GM12878 (cell line): ENCODE measurements around the gene RPP30.
"Not testable (repeated sequence)": the region's sequence is repeated elsewhere in the genome, so short reads cannot be mapped to it uniquely, and the experiment has no call there.

Experiments used
- EGR1 ChIP-seq, 2 experiments: IDR thresholded peaks; 1 replicate in 1 of 2; 2 replicates in 1 of 2; pipeline ENCODE4 v1.6.1; 2011 to 2012; ENCODE audit warnings: low read depth in 2 of 2, low read length in 2 of 2, borderline replicate concordance in 1 of 2, mild to moderate bottlenecking in 1 of 2, moderate library complexity in 1 of 2
- GABPA ChIP-seq: IDR thresholded peaks from 2 replicates; pipeline ENCODE4 v1.6.1; 2014; ENCODE audit warnings: antibody characterized with exemption, low read depth, mild to moderate bottlenecking, inconsistent platforms
- HCFC1 ChIP-seq: fragments of 150-350 bp; IDR thresholded peaks from 2 replicates; pipeline ENCODE4 v1.6.1; 2014; ENCODE audit warnings: low read length
- NR2C2 ChIP-seq: IDR thresholded peaks from 2 replicates; pipeline ENCODE4 v1.6.1; 2011; ENCODE audit warnings: borderline replicate concordance, low read depth; ENCODE audit not compliant: control insufficient read depth, insufficient read length
- POLR2AphosphoS5 ChIP-seq: IDR thresholded peaks from 2 replicates; pipeline ENCODE4 v1.6.1; 2011; ENCODE audit warnings: mild to moderate bottlenecking, low read length, inconsistent platforms
- POU2F2 ChIP-seq: IDR thresholded peaks from 3 replicates; pipeline ENCODE4 v1.6.1; 2011; ENCODE audit warnings: low read depth, mild to moderate bottlenecking, low read length, borderline replicate concordance
- SRF ChIP-seq, 2 experiments: IDR thresholded peaks; 2 replicates each; pipeline ENCODE4 v1.6.1; 2011; ENCODE audit warnings: low read depth in 2 of 2, low read length in 2 of 2, mild to moderate bottlenecking in 1 of 2, moderate library complexity in 1 of 2
- ZNF274 ChIP-seq: IDR thresholded peaks from one replicate; pipeline ENCODE4 v1.8.0; 2011; ENCODE audit not compliant: insufficient read length, insufficient read depth
- TF ChIP-seq, protein P1 (sequence below): IDR thresholded peaks from 2 replicates; pipeline ENCODE4 v1.6.1; 2012; ENCODE audit warnings: low read depth, low read length, improper control_type of control experiment
- TF ChIP-seq, protein P2 (sequence below), 3 experiments: IDR thresholded peaks in 2 of 3; conservative IDR thresholded peaks in 1 of 3; 2 replicates each; pipeline ENCODE4 v1.5.1; 2011; ENCODE audit warnings: low read depth in 3 of 3, low read length in 3 of 3, mild to moderate bottlenecking in 3 of 3, control low read depth in 2 of 3, moderate library complexity in 2 of 3, inconsistent platforms in 1 of 3, mixed read lengths in 1 of 3; ENCODE audit not compliant: control insufficient read depth in 2 of 3, insufficient read depth in 1 of 3; ENCODE audit errors: extremely low read depth in 1 of 3
- TF ChIP-seq, protein P3 (sequence below): IDR thresholded peaks from 2 replicates; pipeline ENCODE4 v1.6.1; 2012; ENCODE audit warnings: low read depth, low read length, improper control_type of control experiment
- TF ChIP-seq, protein P4 (sequence below): fragments of 450-650 bp; IDR thresholded peaks from 2 replicates; pipeline ENCODE4 v1.6.1; 2017; ENCODE audit warnings: mild to moderate bottlenecking, moderate library complexity

DNA sequence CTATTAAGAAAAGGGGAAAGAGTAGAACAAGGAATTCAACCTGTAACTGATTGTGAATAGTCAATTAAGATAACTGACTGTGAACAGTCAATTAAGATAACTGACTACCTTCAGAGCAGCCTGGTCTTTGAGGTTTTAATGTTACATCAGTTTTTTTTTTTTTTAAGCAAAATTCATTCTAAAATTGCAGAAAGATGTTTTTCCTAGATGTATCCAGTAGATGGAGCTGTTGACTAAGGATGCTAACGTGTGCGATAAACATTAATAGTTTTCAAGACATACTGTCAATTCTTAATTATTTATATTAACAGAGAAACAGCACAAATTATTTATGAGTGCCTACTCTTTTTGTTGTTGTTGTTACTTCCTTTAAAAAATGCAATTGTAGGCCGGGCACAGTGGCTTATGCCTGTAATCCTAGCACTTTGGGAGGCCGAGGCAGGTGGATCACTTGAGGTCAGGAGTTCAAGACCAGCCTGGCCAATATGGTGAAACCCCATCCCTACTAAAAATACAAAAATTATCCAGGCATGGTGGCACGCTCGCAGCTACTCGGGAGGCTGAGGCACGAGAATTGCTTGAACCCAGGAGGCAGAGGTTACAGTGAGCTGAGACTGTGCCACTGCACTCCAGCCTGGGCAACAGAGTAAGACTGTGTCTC lies 8.4 kb downstream of the RPP30 start:
- not testable (repeated sequence) for TF ChIP-seq NR2C2; POU2F2; POLR2AphosphoS5; GABPA; SRF (IDR thresholded peaks at IDR 0.05; ENCODE audit: low read depth in 2 of 2, low read length in 2 of 2); EGR1 (IDR thresholded peaks at IDR 0.05; ENCODE audit: borderline replicate concordance in 1 of 2, low read depth in 2 of 2, low read length in 2 of 2); ZNF274; HCFC1
- TF ChIP-seq, protein P1, sequence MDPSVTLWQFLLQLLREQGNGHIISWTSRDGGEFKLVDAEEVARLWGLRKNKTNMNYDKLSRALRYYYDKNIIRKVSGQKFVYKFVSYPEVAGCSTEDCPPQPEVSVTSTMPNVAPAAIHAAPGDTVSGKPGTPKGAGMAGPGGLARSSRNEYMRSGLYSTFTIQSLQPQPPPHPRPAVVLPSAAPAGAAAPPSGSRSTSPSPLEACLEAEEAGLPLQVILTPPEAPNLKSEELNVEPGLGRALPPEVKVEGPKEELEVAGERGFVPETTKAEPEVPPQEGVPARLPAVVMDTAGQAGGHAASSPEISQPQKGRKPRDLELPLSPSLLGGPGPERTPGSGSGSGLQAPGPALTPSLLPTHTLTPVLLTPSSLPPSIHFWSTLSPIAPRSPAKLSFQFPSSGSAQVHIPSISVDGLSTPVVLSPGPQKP: not testable (repeated sequence)
- TF ChIP-seq, protein P2, sequence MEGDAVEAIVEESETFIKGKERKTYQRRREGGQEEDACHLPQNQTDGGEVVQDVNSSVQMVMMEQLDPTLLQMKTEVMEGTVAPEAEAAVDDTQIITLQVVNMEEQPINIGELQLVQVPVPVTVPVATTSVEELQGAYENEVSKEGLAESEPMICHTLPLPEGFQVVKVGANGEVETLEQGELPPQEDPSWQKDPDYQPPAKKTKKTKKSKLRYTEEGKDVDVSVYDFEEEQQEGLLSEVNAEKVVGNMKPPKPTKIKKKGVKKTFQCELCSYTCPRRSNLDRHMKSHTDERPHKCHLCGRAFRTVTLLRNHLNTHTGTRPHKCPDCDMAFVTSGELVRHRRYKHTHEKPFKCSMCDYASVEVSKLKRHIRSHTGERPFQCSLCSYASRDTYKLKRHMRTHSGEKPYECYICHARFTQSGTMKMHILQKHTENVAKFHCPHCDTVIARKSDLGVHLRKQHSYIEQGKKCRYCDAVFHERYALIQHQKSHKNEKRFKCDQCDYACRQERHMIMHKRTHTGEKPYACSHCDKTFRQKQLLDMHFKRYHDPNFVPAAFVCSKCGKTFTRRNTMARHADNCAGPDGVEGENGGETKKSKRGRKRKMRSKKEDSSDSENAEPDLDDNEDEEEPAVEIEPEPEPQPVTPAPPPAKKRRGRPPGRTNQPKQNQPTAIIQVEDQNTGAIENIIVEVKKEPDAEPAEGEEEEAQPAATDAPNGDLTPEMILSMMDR (IDR thresholded peaks at IDR 0.05 in 2 of 3, conservative IDR thresholded peaks at IDR 0.05 in 1 of 3; ENCODE audit: control insufficient read depth in 2 of 3, extremely low read depth in 1 of 3, insufficient read depth in 1 of 3, low read depth in 3 of 3, low read length in 3 of 3): peak; percentile 39 to 57 (median 57); a peak in 4 of 6 replicates
- TF ChIP-seq, protein P3, sequence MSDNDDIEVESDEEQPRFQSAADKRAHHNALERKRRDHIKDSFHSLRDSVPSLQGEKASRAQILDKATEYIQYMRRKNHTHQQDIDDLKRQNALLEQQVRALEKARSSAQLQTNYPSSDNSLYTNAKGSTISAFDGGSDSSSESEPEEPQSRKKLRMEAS: not testable (repeated sequence)
- TF ChIP-seq, protein P4, sequence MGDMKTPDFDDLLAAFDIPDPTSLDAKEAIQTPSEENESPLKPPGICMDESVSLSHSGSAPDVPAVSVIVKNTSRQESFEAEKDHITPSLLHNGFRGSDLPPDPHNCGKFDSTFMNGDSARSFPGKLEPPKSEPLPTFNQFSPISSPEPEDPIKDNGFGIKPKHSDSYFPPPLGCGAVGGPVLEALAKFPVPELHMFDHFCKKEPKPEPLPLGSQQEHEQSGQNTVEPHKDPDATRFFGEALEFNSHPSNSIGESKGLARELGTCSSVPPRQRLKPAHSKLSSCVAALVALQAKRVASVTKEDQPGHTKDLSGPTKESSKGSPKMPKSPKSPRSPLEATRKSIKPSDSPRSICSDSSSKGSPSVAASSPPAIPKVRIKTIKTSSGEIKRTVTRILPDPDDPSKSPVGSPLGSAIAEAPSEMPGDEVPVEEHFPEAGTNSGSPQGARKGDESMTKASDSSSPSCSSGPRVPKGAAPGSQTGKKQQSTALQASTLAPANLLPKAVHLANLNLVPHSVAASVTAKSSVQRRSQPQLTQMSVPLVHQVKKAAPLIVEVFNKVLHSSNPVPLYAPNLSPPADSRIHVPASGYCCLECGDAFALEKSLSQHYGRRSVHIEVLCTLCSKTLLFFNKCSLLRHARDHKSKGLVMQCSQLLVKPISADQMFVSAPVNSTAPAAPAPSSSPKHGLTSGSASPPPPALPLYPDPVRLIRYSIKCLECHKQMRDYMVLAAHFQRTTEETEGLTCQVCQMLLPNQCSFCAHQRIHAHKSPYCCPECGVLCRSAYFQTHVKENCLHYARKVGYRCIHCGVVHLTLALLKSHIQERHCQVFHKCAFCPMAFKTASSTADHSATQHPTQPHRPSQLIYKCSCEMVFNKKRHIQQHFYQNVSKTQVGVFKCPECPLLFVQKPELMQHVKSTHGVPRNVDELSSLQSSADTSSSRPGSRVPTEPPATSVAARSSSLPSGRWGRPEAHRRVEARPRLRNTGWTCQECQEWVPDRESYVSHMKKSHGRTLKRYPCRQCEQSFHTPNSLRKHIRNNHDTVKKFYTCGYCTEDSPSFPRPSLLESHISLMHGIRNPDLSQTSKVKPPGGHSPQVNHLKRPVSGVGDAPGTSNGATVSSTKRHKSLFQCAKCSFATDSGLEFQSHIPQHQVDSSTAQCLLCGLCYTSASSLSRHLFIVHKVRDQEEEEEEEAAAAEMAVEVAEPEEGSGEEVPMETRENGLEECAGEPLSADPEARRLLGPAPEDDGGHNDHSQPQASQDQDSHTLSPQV: not testable (repeated sequence)
